ENCODE data around the gene PIN1.
"Not testable (repeated sequence)": the region's sequence is repeated elsewhere in the genome, so short reads cannot be mapped to it uniquely, and the experiment has no call there.

- not testable (repeated sequence) for TF ChIP-seq POLR2A, POLR2AphosphoS5 (IDR thresholded peaks at IDR 0.05)
Measured at GRCh38 chr19:9843626-9844273, 8.6 kb downstream of the PIN1 start.
